Measurements from ENCODE around the gene COL8A1.

GRCh38 chr3:99640214-99640851, 1.9 kb downstream of the COL8A1 start:
- TF ChIP-seq, protein P1, sequence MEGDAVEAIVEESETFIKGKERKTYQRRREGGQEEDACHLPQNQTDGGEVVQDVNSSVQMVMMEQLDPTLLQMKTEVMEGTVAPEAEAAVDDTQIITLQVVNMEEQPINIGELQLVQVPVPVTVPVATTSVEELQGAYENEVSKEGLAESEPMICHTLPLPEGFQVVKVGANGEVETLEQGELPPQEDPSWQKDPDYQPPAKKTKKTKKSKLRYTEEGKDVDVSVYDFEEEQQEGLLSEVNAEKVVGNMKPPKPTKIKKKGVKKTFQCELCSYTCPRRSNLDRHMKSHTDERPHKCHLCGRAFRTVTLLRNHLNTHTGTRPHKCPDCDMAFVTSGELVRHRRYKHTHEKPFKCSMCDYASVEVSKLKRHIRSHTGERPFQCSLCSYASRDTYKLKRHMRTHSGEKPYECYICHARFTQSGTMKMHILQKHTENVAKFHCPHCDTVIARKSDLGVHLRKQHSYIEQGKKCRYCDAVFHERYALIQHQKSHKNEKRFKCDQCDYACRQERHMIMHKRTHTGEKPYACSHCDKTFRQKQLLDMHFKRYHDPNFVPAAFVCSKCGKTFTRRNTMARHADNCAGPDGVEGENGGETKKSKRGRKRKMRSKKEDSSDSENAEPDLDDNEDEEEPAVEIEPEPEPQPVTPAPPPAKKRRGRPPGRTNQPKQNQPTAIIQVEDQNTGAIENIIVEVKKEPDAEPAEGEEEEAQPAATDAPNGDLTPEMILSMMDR (conservative IDR thresholded peaks at IDR 0.05): no peak
- no peak for TF ChIP-seq EZH2 (IDR thresholded peaks at IDR 0.05; ENCODE audit: low read depth)

All from PC-9 (cell line).